Measurements from ENCODE around the gene ABI3. TPM values are rescaled to one million over a fixed set of nuclear protein-coding genes. Genes with fewer than 3 reads are reported as not detected.

Gene ABI3
- total and polyA plus RNA-seq, 2 donors (not counting 1 experiment from before 2014, with no cell fraction given), result 15.6 to 23.3 TPM

DNA sequence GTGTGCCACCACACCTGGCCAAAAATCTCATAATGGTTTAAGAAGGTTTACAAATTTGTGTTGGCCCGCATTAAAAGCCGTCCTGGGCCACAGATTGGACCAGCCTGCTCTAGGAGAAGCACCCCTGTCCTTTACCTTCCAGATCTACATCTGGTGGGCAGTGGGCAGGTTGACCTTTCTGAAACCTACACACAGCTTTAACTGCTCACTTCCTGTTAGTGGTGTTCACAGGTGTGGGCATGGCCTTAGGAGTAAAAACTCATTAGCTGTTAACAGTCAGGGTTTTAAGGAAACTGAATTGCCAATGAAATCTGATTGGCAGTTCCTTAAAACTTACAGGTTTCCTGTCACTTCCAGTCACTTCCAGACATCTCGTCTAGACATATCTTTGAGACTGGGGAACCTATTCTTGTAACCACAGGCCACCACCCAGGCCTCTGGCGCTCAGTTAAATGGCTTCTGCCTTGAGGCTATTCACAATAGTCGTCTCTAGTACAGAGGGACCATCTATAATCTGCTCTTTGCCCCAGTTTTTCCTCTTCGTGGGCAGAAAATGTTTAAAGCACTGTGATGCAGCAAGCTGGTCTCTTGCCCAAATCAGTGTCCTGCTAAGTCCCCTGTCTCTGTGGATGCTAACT, 29.4 kb upstream of the ABI3 start:
- no peak overlapping the region for H3K4me3 ChIP-seq (ENCODE audit: control extremely low read depth in 1 of 5, extremely low read depth in 1 of 5, insufficient read depth in 1 of 5, low read depth in 2 of 5, low read length in 4 of 5)
- WGBS (ENCODE audit: insufficient coverage), result 74% methylated on average over 5 of the region's 6 CpGs
- TF ChIP-seq, protein P1, sequence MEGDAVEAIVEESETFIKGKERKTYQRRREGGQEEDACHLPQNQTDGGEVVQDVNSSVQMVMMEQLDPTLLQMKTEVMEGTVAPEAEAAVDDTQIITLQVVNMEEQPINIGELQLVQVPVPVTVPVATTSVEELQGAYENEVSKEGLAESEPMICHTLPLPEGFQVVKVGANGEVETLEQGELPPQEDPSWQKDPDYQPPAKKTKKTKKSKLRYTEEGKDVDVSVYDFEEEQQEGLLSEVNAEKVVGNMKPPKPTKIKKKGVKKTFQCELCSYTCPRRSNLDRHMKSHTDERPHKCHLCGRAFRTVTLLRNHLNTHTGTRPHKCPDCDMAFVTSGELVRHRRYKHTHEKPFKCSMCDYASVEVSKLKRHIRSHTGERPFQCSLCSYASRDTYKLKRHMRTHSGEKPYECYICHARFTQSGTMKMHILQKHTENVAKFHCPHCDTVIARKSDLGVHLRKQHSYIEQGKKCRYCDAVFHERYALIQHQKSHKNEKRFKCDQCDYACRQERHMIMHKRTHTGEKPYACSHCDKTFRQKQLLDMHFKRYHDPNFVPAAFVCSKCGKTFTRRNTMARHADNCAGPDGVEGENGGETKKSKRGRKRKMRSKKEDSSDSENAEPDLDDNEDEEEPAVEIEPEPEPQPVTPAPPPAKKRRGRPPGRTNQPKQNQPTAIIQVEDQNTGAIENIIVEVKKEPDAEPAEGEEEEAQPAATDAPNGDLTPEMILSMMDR (IDR thresholded peaks at IDR 0.05), result no peak
- no peak for TF ChIP-seq EZH2 (IDR thresholded peaks at IDR 0.05; ENCODE audit: borderline replicate concordance, insufficient read depth, low read depth, low read length, poor library complexity, severe bottlenecking)
- H3K9ac ChIP-seq (ENCODE audit: low read length), result no peak overlapping the region
- Mint-ChIP-seq H3K4me1 (peaks cover 2% of the 10 kb centered on the region), H3K4me3 (no peak overlapping the region), H3K27ac (no peak overlapping the region), H3K9me3 (ENCODE audit: insufficient read depth) (peaks cover 6% of the 10 kb centered on the region), H3K27me3 (peaks cover 4% of the 10 kb centered on the region)
- no peak overlapping the region for H3K27ac ChIP-seq (ENCODE audit: low read length in 2 of 2)
- H3K4me2 ChIP-seq (replicated peaks; ENCODE audit: low read depth, low read length, poor library complexity, severe bottlenecking), result no peak overlapping the region
- ChIA-PET CTCF (interaction anchor here (0.7 to 10.8 kb wide), 28 partner anchors 8 to 704 kb away, joined by 3 to 332 read pairs (median 6); partner anchors contain the start of genes ABI3, GNGT2 and PHOSPHO1), POLR2A (interaction anchor here (0.7 to 1.0 kb wide), 2 partner anchors 32 to 48 kb away, joined by 3 to 7 read pairs; no protein-coding TSS in a partner anchor)
- intact Hi-C loops (cut with micrococcal nuclease), result loop anchor here (1.0 kb wide), 3 partner anchors 46 to 134 kb away; no protein-coding TSS in a partner anchor
- H3K27me3 ChIP-seq (replicated peaks in 1 of 4; ENCODE audit: control extremely low read depth in 1 of 4, control insufficient read depth in 3 of 4, insufficient read depth in 4 of 4, low read length in 3 of 4), result peaks cover 0 to 3% (median 0%) of the 10 kb centered on the region in 4 experiments
- ATAC-seq (ENCODE audit: low read depth), result no peak
- no peaks in the 10 kb centered on the region for H4K20me1 ChIP-seq (ENCODE audit: control insufficient read depth, insufficient read depth, low read length, poor library complexity, severe bottlenecking)
- H3K4me1 ChIP-seq (ENCODE audit: control insufficient read depth in 2 of 2, insufficient read depth in 2 of 2, low read length in 2 of 2), result peaks cover 0 to 4% of the 10 kb centered on the region in 2 donors
- DNase-seq, result peak; percentile 16
- H2AFZ ChIP-seq (ENCODE audit: insufficient read depth, low read depth, low read length, poor library complexity, severe bottlenecking), result no peak overlapping the region
- peaks cover 0 to 41% (median 23%) of the 10 kb centered on the region in 3 donors for H3K9me3 ChIP-seq (ENCODE audit: control extremely low read depth in 1 of 3, control insufficient read depth in 2 of 3, insufficient read depth in 1 of 3, low read length in 2 of 3)
- H3K79me2 ChIP-seq (ENCODE audit: control insufficient read depth, insufficient read depth, low read length), result no peaks in the 10 kb centered on the region
- no peaks in the 10 kb centered on the region for H3K36me3 ChIP-seq (replicated peaks in 1 of 2; ENCODE audit: control extremely low read depth in 1 of 2, control insufficient read depth in 1 of 2, extremely low read depth in 1 of 2, insufficient read depth in 2 of 2, low read length in 1 of 2)

DNA sequence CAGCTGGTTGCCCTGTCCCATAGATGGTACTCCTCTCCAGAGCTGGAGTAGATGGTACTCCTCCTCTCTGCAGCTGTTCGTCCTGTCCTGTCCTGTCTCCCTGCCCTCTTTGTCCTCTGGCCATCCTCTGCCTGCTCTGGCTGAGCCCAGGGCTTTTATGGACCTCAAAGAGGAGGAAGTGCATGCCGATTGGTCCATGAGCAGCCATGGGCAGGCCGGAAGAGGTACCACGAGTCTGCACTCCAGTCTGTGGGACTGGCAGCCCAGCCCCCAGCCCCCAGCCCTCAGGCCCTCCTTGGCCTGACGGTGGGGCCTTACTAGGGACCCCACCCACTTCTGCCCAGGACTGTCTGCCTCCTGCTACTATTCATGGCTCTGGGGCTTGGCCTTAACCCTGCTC, 27.2 kb upstream of the ABI3 start:
- intact Hi-C loops (cut with micrococcal nuclease), result no loop called here
- H3K4me1 ChIP-seq (ENCODE audit: control insufficient read depth in 2 of 2, insufficient read depth in 2 of 2, low read length in 2 of 2), result peaks cover 0 to 4% of the 10 kb centered on the region in 2 donors
- no peak overlapping the region for H3K27ac ChIP-seq (ENCODE audit: low read length in 2 of 2)
- ATAC-seq (ENCODE audit: low read depth), result no peak
- H3K27me3 ChIP-seq (replicated peaks in 1 of 4; ENCODE audit: control extremely low read depth in 1 of 4, control insufficient read depth in 3 of 4, insufficient read depth in 4 of 4, low read length in 3 of 4), result no peaks in the 10 kb centered on the region
- peaks cover 2% of the 10 kb centered on the region for H3K4me1 Mint-ChIP-seq
- no peak overlapping the region for H3K4me3 ChIP-seq (ENCODE audit: control extremely low read depth in 1 of 5, extremely low read depth in 1 of 5, insufficient read depth in 1 of 5, low read depth in 2 of 5, low read length in 4 of 5)
- H3K79me2 ChIP-seq (ENCODE audit: control insufficient read depth, insufficient read depth, low read length), result no peaks in the 10 kb centered on the region
- no peaks in the 10 kb centered on the region for H3K27me3 Mint-ChIP-seq
- H2AFZ ChIP-seq (ENCODE audit: insufficient read depth, low read depth, low read length, poor library complexity, severe bottlenecking), result no peak overlapping the region
- H4K20me1 ChIP-seq (ENCODE audit: control insufficient read depth, insufficient read depth, low read length, poor library complexity, severe bottlenecking), result no peaks in the 10 kb centered on the region
- H3K27ac Mint-ChIP-seq, result no peak overlapping the region
- H3K9me3 ChIP-seq (ENCODE audit: control extremely low read depth in 1 of 3, control insufficient read depth in 2 of 3, insufficient read depth in 1 of 3, low read length in 2 of 3), result peaks cover 0 to 25% (median 8%) of the 10 kb centered on the region in 3 donors
- no peaks in the 10 kb centered on the region for H3K36me3 ChIP-seq (replicated peaks in 1 of 2; ENCODE audit: control extremely low read depth in 1 of 2, control insufficient read depth in 1 of 2, extremely low read depth in 1 of 2, insufficient read depth in 2 of 2, low read length in 1 of 2)
- no peak overlapping the region for H3K4me3 Mint-ChIP-seq
- H3K9ac ChIP-seq (ENCODE audit: low read length), result no peak overlapping the region
- ChIA-PET CTCF (interaction anchor here (1.5 to 10.8 kb wide), 3 partner anchors 9 to 45 kb away, joined by 5 to 332 read pairs (median 7); partner anchors contain the start of gene PHOSPHO1), POLR2A (no interaction called here)
- no peak overlapping the region for H3K4me2 ChIP-seq (replicated peaks; ENCODE audit: low read depth, low read length, poor library complexity, severe bottlenecking)
- H3K9me3 Mint-ChIP-seq (ENCODE audit: insufficient read depth), result peaks cover 3% of the 10 kb centered on the region
- TF ChIP-seq, protein P1 (IDR thresholded peaks at IDR 0.05), result no peak
- TF ChIP-seq EZH2 (IDR thresholded peaks at IDR 0.05; ENCODE audit: borderline replicate concordance, insufficient read depth, low read depth, low read length, poor library complexity, severe bottlenecking), result no peak
- DNase-seq, result no peak
- WGBS (ENCODE audit: insufficient coverage), result 85% methylated on average over 5 of the region's 5 CpGs
